HG03175 (cell line): ENCODE results near the gene LGR6.
"Not testable (repeated sequence)": the region's sequence is repeated elsewhere in the genome, so short reads cannot be mapped to it uniquely, and the experiment has no call there.

Source experiments
- ATAC-seq: cut with Tn5 transposase; IDR thresholded peaks from one replicate; pipeline ENCODE4 v1.9.1; 2021; ENCODE audit warnings: mild to moderate bottlenecking, moderate library complexity; ENCODE audit not compliant: unreplicated experiment

Gene LGR6

GRCh38 chr1:202261209-202261958, 67.8 kb downstream of the LGR6 start:
- not testable (repeated sequence) for ATAC-seq

DNA sequence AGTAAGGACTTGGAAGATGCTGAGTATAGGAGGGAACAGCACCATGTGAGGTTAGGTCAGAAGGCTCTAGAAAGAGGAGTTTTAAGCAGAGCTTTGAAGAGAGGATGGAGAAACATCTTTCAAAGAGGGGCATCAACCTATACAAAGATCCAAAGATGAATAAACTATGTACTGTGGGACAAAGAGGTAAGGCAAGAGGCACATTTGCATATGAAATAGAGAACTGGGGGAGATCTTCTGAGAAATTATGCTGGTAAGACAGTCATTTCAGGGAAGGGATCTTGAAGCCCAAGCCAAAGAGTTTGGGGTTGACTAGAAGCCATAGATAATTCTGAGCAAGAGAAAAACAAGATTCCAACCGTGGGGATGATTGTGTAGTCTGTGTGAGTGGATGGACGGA, 70.0 kb downstream of the LGR6 start:
- ATAC-seq: no peak

DNA sequence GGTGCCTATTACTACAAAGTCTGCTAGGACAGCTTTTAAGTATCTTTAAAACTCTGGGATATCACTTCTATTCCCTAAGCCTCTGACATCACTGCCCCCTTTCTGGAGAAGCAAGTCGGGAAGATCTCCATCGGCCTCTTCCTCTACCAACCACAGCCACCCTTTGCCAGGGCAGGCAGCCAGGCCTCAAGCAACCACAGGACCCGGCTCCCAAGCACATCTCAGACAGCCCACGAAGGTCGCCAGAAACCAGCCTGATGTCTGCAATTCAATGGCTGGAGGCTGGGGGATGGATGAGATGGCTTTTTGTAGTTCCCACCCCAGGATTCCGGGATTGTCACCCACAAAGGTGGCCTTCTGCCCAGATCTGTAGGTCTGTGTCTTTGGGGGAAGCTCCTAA, 70.7 kb downstream of the LGR6 start:
- ATAC-seq: no peak

DNA sequence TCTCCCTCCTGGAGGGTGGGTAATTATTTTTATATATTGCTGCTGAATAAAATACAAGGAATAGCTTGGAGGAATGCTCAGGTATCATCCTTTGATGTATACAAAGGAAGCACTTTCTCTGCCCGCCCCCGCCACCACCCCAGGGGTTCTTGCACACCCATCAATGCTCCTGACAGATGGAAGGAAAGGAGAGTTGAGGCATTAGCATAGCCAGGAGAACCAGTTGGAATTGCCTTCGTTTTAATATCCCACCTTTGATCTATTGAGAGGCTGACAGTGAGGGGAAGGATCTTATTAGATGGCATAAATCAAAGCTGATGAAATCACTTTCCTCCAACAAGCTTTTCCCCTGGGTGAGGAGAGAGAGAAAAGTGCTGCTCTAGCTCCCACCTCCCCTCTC, 71.1 kb downstream of the LGR6 start:
- no peak for ATAC-seq

DNA sequence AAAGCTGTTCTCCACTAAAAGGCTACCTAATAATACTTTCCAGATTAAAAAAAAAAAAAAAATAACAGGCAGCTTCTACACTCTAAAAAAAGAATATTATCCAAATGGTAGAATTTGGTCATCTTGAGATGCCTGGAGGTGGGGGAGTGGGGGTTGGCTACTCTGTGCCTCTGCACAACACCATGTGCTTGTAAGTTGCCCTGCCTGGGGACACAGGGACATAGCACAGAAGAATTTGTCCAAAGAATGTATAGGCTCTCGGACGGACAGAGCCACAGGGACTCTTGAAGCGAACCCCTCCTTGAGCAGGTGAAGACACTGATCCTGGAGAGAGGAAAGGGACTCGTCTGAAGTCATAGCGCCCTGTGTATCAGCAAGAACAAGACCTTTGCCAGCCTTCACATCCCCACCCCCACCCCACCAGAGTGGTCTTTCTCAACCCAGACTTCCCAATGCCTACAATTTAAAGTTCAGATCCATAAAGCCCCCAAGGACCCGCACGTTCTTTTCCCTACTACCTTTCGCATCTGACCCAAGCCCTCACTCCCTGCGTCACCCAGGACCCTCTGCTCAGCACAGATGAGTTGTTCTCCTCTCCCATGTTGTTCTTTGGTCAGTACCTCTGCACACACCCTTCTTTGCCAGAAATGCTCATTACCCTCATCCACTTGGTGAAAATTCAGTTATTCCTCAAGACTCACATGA, 72.6 kb downstream of the LGR6 start:
- ATAC-seq: no peak

- no peak for ATAC-seq
Observed at GRCh38 chr1:202268032-202268431, 74.4 kb downstream of the LGR6 start.

GRCh38 chr1:202268817-202269216, 75.2 kb downstream of the LGR6 start:
- no peak for ATAC-seq

DNA sequence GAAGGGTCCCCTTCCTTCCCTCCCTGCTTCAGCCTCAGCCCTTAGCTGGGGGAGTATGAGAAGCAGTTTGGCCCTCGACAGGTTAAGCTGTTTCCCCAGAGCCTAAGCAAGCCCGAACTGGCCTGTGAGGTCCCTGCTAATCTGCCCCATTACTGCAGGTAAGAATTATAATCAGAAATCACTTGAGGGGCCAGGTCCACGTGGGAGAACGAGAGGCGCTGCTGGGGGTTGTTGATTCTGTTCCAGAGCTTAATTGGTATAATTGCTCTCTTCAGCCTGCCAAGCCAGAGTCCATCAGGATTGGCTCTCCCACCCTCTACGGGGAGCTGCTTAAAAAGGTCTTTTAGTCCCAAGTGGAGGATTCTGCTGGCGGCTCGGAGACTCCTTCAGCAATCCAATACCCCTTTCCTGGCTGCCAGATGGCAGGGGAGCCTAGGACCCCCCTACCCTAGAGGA, 77.3 kb downstream of the LGR6 start:
- no peak for ATAC-seq

DNA sequence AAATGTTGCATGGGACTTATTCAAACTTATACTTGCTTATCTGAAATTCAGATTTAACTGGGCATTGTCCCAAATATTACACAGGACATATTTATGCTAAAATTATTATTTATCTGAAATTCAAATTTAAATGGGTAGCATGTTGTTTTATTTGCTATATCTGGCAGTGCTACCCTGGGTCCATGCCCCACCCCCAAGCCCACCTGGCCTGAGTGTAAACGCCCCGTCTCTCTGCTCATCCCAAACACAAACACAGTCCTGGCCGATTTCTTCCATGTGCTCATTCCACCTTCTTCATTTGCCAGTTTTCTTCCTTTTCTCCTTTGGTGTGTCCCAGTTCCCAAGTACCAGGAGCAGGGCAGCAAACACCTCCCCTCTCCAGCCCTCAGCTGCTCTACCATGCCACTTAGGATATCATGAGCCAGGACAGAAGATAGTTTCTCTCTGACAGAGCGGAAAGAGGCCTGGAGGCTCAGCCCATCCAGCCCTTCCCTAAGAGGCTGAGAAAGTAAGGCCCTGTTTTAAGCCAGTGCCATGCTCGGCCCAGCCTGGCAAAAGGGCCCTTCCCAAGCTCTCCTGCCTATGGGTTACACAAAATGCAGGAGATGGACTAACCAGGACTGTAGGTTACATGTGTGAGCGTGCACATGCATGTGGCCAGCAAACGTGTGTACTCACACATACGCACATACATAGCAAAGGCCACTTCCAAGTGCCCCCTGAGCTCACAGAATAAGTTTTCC, 78.7 kb downstream of the LGR6 start:
- ATAC-seq: no peak

DNA sequence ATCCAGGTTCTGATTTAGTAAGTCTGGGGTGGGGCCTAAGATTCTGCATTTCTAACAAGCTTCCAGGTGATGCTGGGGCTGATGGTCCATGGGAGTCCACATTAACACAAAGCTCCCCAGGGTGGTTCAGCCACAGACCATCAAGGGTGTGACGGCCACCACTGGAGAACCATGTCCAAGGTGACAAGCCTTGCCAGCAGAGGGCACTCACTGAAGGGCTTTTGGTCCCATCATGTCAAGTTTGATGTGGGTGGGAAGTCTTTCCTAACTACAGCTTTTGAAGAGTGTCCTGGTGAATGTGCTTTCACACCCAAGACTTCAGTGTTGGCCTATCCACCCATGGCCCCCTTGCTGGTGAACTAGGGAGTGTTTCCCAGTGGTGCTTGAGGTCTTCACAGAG, 81.0 kb downstream of the LGR6 start:
- ATAC-seq: no peak

DNA sequence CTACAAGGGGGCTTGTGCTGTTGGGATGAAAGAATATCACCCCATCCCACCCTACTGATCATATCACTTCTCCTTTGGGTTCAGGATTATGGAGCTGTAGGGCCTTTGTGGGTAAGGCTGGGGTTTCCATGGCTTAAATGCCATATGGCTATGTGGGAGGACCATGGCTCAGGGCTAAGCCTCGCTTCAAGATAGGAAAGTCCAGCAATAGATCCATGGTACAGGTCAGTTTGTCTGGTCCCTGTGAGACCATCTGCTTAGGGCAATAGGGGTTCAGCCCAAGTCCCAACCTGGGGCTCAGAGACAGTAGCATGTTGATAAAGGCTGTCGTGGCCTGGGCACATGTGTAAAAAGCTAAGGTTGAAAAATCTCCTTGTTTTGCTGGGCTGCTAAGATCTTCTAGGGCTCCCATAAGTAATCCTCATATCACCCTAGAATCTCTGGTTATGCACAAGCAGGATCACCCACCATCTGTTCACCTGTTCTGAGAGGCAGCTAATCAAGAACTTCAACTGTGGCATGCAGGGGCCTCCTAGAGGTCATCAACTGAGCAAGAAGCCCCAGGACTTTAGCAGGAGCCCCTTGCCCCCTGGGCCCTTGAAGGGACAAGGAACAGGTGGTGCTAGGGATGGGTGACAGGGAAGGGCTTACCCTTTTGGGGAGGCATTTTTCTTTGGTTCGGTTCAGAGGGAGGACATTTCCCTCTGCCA, 81.6 kb downstream of the LGR6 start:
- no peak for ATAC-seq

- ATAC-seq: no peak
Observed at GRCh38 chr1:202276081-202276715, 82.6 kb downstream of the LGR6 start.

GRCh38 chr1:202276920-202277319, 83.3 kb downstream of the LGR6 start:
- no peak for ATAC-seq

- no peak for ATAC-seq
Observed at GRCh38 chr1:202278751-202279150, 85.2 kb downstream of the LGR6 start.

GRCh38 chr1:202279806-202280205, 86.2 kb downstream of the LGR6 start:
- no peak for ATAC-seq

DNA sequence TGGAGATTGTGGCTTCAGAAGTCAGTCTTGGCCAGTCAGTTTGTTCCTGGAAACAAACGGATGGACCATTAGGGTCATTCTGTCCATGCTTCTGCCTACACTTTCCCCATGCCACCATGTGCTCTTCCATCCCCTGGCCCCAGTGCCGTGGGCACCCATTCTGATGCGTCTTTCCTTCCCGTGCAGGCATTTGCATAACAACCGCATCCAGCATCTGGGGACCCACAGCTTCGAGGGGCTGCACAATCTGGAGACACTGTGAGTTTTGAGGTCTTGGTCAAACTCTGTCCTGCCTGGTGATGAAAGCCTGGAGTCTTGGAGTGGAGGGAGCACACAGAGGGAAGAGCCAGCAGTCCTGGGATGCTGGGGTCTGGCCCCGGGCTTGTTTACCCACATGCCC, 87.0 kb downstream of the LGR6 start:
- ATAC-seq: no peak

- ATAC-seq: no peak
Observed at GRCh38 chr1:202281316-202282024, 87.9 kb downstream of the LGR6 start.

DNA sequence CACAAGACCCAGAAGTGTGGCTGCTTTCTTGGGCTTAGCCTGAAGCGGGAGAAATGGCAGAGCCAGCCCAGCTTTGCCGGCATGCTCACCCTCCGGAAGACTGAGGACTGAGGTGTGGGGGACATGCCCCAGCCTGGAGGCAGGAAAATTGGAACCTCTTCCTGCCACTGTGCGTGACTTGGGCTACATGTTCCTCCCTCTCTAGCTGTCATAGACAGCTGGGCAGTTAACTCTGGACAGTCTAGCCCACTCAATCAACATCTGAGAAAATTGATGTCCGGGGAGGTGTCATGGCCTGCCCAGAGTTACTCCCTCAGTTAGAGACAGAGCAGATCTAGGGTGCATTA, 88.4 kb downstream of the LGR6 start:
- ATAC-seq: no peak

GRCh38 chr1:202282596-202283283, 89.1 kb downstream of the LGR6 start:
- ATAC-seq: no peak
